GM06990 (cell line): ENCODE data around the gene ZCCHC24.

Experiments
- DNase-seq: peaks from one replicate; pipeline ENCODE4 v3.0.0-alpha.2; 2011; ENCODE audit not compliant: insufficient read length; ENCODE audit errors: extremely low read depth
- H3K27me3 ChIP-seq: replicated peaks from 2 replicates; pipeline ENCODE4 v1.6.0; 2011; ENCODE audit warnings: low read length; ENCODE audit not compliant: control insufficient read depth, insufficient read depth
- H3K36me3 ChIP-seq: 2 replicates; pipeline ENCODE4 v1.5.1; 2011; ENCODE audit warnings: low read length; ENCODE audit not compliant: control insufficient read depth, insufficient read depth
- H3K4me3 ChIP-seq: replicated peaks from 2 replicates; pipeline ENCODE4 v1.5.1; 2011; ENCODE audit warnings: low read depth, mild to moderate bottlenecking, control low read depth, low read length
- TF ChIP-seq, protein P1 (sequence below): IDR thresholded peaks from 2 replicates; pipeline ENCODE4 v1.5.1; 2011; ENCODE audit warnings: low read length, control low read depth, mild to moderate bottlenecking, inconsistent platforms; ENCODE audit not compliant: insufficient read depth, poor library complexity, severe bottlenecking

ZCCHC24 gene

DNA sequence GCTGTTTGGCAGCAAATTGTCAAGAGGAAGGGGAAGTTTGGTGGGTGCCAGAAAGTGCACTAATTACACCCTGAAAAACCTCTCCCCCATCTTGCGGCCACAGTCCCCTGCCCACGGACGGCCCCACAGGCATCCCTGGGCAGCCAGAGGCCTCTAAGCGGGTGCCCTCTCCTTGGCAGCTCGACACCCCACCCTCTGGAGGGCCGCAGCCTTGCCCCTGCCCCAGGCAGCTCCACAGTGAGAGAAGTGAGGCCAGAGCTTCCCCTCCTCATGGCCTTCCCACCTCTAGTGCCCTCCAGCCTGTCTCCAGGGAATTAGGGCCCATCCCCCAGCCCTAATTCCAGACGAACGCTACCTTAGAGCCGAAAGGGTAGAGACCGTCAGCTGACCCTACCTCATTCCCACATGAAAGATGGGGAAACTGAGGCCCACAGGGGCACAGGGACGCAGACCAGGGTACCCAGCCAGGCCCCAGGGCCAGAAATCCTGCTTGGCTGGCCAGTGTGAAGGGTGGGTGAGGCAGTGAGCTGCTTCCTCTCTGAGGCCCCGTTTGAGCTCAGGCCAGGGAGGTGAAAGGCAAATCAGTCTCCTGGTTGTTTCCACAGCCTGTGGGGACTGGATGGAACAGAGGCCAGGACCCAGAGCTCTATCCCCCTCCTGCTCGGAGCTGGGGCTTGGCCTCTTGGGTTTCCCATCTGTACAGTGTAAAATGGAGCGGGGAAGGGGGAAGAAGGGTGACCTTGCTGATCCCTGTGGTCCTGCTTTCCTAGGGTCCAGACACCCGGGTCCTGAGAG, 10.0 kb downstream of the ZCCHC24 start:
- Histone ChIP-seq H3K36me3 (no peaks in the 10 kb centered on the region), H3K27me3 (peaks cover 3% of the 10 kb centered on the region), H3K4me3 (no peak overlapping the region)
- TF ChIP-seq, protein P1, sequence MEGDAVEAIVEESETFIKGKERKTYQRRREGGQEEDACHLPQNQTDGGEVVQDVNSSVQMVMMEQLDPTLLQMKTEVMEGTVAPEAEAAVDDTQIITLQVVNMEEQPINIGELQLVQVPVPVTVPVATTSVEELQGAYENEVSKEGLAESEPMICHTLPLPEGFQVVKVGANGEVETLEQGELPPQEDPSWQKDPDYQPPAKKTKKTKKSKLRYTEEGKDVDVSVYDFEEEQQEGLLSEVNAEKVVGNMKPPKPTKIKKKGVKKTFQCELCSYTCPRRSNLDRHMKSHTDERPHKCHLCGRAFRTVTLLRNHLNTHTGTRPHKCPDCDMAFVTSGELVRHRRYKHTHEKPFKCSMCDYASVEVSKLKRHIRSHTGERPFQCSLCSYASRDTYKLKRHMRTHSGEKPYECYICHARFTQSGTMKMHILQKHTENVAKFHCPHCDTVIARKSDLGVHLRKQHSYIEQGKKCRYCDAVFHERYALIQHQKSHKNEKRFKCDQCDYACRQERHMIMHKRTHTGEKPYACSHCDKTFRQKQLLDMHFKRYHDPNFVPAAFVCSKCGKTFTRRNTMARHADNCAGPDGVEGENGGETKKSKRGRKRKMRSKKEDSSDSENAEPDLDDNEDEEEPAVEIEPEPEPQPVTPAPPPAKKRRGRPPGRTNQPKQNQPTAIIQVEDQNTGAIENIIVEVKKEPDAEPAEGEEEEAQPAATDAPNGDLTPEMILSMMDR: no peak
- no peak for DNase-seq

DNA sequence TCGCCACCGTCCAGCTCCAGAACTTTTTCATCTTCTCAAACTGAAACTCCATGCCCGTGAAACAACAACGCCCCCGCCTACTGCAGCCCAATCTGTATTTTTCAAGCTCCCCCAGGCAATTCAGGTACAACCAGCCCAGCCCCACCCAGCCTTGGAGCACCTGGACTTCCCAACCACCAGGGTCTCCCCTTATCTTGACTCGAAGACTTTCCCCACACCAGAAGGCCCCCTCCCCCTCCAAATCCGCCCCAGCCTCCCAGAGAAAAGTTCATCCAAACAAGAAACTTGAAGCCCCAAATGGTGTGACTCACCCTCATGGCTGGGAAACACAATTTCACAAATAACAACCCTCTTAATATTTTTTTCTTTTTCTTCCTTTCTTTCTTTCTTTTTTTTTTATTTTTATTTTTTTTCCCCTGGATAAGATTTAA, 10.6 kb downstream of the ZCCHC24 start:
- H3K4me3 ChIP-seq: no peak overlapping the region
- H3K36me3 ChIP-seq: no peaks in the 10 kb centered on the region
- TF ChIP-seq, protein P1: no peak
- no peak for DNase-seq
- peaks cover under 1% of the 10 kb centered on the region; the same call in 1 of the 2 replicates for H3K27me3 ChIP-seq

DNA sequence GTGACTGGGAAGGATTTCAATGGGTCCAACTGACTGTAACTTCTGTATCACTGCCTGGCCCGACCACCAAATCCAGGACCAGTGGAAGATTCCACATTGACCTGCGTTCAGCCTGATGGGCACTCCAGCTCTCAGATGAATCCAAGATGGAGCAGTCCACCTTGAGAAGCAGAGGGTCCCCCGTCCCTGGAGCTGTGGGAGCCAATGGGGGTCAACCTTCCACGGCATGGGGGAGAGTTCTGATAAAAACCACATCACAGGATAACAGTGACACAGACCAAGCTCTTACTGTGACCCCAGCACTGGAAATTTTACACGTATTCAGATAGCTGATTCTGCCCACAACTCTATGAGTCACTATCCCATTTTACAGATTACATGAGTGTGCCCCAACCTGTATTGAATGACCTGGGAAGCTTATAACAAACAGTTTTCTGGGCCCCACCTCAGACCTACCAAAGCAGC, 11.2 kb downstream of the ZCCHC24 start:
- H3K27me3 ChIP-seq: no peaks in the 10 kb centered on the region
- no peak overlapping the region for H3K4me3 ChIP-seq
- no peaks in the 10 kb centered on the region for H3K36me3 ChIP-seq
- TF ChIP-seq, protein P1: no peak
- DNase-seq: no peak

- Histone ChIP-seq H3K27me3 (no peaks in the 10 kb centered on the region), H3K36me3 (no peaks in the 10 kb centered on the region), H3K4me3 (no peak overlapping the region)
- no peak for DNase-seq
- TF ChIP-seq, protein P1: no peak
Observed at GRCh38 chr10:79433324-79434222, 11.9 kb downstream of the ZCCHC24 start.

GRCh38 chr10:79431891-79432831, 13.3 kb downstream of the ZCCHC24 start:
- H3K36me3 ChIP-seq: no peaks in the 10 kb centered on the region
- H3K27me3 ChIP-seq: no peaks in the 10 kb centered on the region
- no peak overlapping the region for H3K4me3 ChIP-seq
- DNase-seq: no peak
- TF ChIP-seq, protein P1: no peak
